PFSK-1 (cell line): ENCODE data around the gene USH2A.

Experiments used
- FOXP2 ChIP-seq: optimal IDR thresholded peaks from 2 replicates; pipeline ENCODE3; 2011; ENCODE audit warnings: borderline replicate concordance, control low read depth, inconsistent platforms; ENCODE audit not compliant: insufficient read depth; ENCODE audit errors: extremely low read length, extremely low read depth
- POLR2AphosphoS5 ChIP-seq: IDR thresholded peaks from 2 replicates; pipeline ENCODE4 v1.6.1; 2012; ENCODE audit warnings: low read depth, mild to moderate bottlenecking, control low read depth, low read length, moderate library complexity
- REST ChIP-seq, 2 experiments: IDR thresholded peaks; 2 replicates each; pipeline versions ENCODE4 v1.6.1 to v1.8.0; 2011 to 2012; ENCODE audit warnings: low read depth in 2 of 2, low read length in 2 of 2, control low read depth in 1 of 2, inconsistent platforms in 1 of 2, mild to moderate bottlenecking in 1 of 2, moderate library complexity in 1 of 2; ENCODE audit not compliant: insufficient read depth in 1 of 2
- SIN3A ChIP-seq: IDR thresholded peaks from 2 replicates; pipeline ENCODE4 v1.6.1; 2012; ENCODE audit warnings: mild to moderate bottlenecking, low read length, moderate library complexity, borderline replicate concordance; ENCODE audit not compliant: insufficient read depth
- TAF1 ChIP-seq: IDR thresholded peaks from 2 replicates; pipeline ENCODE4 v1.6.1; 2012; ENCODE audit warnings: low read length, control low read depth, borderline replicate concordance; ENCODE audit not compliant: insufficient read depth

USH2A gene

DNA sequence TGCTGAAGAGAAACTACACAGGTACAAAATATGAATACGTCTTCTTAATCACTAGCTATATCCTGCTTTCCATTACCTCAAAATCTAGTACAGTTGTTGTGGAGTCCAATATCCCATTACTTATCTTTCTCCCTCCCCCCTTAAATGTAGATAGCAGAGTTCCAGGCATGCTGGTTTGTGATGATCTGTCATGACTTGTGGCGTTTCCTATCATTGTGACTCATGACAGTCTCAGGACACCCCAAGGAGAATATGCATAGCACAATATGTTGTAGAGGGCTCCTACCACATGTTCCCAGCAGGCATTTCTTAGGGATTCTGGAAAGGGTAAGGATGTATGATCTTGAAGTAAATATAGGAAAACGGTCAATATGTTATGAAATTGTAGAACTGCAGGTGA is 206.9 kb downstream of the USH2A start:
- TF ChIP-seq TAF1 (no peak), REST (IDR thresholded peaks at IDR 0.05; ENCODE audit: insufficient read depth in 1 of 2, low read depth in 2 of 2, low read length in 2 of 2) (no peak), FOXP2 (no peak), POLR2AphosphoS5 (no peak), SIN3A (no peak)

- TF ChIP-seq TAF1 (no peak), SIN3A (no peak), POLR2AphosphoS5 (no peak), REST (IDR thresholded peaks at IDR 0.05; ENCODE audit: insufficient read depth in 1 of 2, low read depth in 2 of 2, low read length in 2 of 2) (no peak), FOXP2 (no peak)
Measured at GRCh38 chr1:216215169-216215568, 208.1 kb downstream of the USH2A start.

- TF ChIP-seq TAF1, result no peak
Measured at GRCh38 chr1:216212826-216213225, 210.4 kb downstream of the USH2A start.

- TF ChIP-seq SIN3A (no peak), TAF1 (no peak), POLR2AphosphoS5 (no peak), REST (IDR thresholded peaks at IDR 0.05; ENCODE audit: insufficient read depth in 1 of 2, low read depth in 2 of 2, low read length in 2 of 2) (no peak), FOXP2 (no peak)
Measured at GRCh38 chr1:216210081-216210480, 213.2 kb downstream of the USH2A start.

GRCh38 chr1:216209125-216209524 is 214.1 kb downstream of the USH2A start:
- TF ChIP-seq TAF1 (no peak), SIN3A (no peak), REST (IDR thresholded peaks at IDR 0.05; ENCODE audit: insufficient read depth in 1 of 2, low read depth in 2 of 2, low read length in 2 of 2) (no peak), POLR2AphosphoS5 (no peak), FOXP2 (no peak)
